ENCODE data around the gene EPHB2.
"Not testable (repeated sequence)": the region's sequence is repeated elsewhere in the genome, so short reads cannot be mapped to it uniquely, and the experiment has no call there.

EPHB2 gene

GRCh38 chr1:22843441-22844183 lies 133.0 kb downstream of the EPHB2 start:
- DNase-seq = not testable (repeated sequence)

- no peak for DNase-seq
These were observed 134.0 kb downstream of the EPHB2 start for GRCh38 chr1:22844621-22845020.

- no peak for DNase-seq
These were observed 134.8 kb downstream of the EPHB2 start for GRCh38 chr1:22845398-22845935.

GRCh38 chr1:22846458-22846857 lies 135.8 kb downstream of the EPHB2 start:
- no peak for DNase-seq

DNA sequence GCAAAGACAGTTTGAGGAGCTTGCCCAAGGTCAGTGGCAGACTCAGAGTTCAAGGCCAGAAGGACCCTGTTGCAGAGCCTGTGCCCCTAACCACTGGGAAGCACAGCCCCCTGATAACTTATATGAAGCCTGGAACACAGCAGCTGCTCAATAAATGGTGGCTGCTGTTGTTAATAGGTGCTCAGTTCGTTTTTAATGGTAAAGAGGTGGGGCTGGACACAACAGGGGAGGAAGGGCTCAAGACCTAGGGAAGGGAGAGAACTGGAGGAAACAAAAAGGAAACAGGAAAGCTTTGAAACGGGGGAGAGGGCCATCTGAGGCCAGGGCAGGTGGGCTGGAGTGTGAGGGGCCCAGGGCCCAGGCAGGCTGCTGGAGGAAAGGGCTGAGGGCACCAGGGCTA lies 136.6 kb downstream of the EPHB2 start:
- DNase-seq = no peak

GRCh38 chr1:22847709-22848108 lies 137.1 kb downstream of the EPHB2 start:
- no peak for DNase-seq

GRCh38 chr1:22848405-22848804 lies 137.8 kb downstream of the EPHB2 start:
- DNase-seq = no peak

DNA sequence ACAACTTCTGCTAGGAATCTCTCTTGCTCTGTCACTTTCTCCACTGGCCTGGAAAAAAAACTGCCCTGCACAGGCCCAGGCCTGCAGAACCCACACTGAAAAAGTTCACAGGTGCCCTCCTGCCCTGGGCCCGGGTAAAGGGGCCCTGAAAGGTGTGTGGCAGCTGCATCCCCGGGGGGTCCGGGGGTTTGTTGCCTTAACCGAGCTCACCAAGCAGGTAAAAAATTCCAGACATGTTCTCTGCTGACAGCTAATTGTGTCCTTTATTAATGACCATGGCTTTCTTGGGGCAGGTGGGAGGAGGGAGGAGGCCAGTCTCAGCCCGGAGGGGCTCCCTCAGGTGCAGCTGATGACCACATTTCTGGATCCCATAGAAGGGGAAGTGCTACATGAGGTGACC lies 139.1 kb downstream of the EPHB2 start:
- no peak for DNase-seq

DNA sequence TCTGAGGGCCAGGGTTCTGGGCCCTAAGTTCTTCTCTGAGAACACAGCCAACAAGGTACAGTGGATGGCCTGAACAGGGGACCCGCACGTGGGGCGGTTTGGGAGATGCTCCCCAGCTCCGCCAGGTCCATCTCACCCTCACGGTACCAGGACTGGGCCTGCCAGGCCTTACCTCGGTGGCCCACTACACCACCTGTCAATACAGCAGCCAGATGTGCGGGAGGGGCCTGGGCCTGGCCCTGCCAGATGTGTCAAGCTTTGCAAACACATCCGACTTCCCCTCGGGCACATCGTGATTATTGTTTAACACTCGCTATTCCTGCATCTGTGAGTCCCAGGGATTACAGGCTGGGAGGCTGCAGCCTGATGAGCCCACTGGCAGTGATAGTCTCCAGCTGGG lies 139.6 kb downstream of the EPHB2 start:
- DNase-seq = no peak

GRCh38 chr1:22850681-22851080 lies 140.0 kb downstream of the EPHB2 start:
- no peak for DNase-seq

DNA sequence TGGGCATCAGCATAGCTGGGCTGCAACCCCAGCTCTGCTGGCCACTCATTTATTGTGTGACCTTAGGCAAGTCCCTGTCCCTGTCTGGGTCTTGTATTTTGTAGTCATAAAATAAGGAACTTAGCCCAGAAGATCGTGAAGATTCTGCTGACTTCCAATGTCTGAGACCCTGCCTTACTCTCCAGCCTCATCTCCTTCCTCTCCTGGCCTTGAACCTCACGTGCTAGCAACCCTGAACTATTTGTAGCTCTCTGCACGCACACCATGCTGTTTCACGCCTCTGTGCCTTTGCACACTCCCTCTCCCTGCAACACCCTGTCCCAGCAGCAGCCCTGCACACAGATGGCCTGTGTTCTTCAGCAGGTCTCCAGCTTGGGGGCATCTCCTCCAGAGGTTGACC lies 140.9 kb downstream of the EPHB2 start:
- no peak for DNase-seq

DNA sequence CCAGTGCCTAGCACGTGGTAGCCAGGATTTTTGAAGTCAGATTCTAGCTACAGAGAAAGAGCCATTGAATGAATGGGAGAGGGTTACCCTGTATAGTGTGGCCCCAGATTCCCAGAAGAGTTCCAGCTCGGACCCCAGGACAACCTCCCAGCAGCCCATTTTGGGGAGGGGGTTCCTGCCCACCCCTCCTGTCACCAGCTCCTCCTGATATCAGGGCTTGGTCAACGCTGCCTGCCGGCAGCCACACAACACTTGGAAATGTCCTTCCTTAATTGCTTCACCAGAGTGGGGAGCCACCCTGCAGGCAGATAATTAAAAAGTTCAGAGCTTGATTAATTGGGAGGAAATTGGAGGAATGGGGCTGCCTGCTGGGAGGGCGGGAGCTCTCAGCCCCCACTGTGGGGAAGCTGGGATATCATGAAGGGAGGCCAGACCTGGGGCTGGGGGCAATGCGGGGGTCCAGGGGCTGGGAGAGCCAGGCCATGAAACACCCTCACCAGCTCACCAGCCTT lies 141.6 kb downstream of the EPHB2 start:
- DNase-seq = no peak

DNA sequence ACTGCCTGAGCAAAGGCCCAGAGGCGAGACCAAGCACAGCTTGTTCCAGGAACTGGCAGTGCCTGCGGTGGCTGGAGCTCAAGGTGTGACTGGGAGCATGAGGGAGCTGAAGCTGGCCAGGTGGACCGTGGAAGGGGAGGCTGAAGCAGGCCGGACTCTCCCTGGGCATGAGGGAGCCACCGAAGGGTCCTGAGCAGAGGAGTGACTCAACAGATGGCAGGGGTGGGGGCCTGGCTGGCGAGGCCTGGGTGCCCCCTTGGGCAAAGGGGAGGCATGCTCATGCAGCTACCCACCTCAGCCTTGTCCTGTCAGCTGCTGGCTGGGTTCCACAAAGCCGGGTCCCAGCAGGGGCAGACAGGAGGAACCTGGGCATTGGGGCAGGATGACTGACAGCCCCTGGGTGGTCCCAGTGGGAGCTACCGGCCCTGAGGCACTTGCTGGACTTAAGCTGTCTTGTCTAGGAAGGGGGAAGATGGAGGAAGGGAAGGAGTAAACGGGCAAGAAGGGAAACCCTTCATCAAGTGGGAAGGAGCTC lies 143.1 kb downstream of the EPHB2 start:
- no peak for DNase-seq

DNA sequence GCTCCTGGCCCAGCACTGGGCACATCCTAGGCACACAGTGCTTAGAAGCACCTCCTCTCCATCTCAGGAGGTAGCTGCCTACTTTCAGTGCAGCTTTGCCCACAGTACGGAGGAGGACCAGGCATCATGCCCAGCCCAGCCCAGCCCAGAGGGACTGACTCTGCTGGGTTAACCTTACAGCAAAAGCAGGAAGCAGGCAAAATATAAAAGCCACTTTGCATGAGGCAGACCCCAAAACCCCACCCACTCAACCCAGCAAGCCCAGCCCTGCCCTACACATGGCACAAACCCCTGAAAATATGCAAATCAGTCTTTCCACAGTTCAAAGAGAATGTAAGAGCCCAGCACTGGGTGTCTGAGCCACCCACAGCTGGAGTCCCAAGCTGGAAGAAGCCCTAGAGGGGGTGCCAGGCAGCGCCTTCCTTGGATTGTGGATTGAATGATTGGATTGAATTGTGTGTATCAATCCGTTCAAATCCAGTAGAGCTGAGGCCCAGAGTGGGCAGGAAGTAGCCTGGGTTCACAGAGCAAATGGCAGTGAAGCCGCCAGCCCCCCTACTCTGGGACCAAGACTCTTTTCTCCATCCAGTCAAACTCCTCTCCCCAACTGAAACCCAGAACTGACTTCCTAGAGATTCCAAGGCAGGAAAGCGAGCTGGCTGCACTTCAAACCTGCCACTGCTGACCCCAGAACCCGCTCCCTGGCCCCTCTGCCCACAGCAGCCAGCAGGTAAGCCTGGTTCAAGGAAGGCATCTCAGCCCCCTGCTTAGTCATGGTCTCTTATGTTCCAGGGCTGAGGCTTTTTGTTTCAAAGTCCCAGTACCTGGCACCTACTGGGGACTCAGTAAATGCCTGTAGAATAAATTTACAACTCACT lies 144.3 kb downstream of the EPHB2 start:
- DNase-seq = no peak

DNA sequence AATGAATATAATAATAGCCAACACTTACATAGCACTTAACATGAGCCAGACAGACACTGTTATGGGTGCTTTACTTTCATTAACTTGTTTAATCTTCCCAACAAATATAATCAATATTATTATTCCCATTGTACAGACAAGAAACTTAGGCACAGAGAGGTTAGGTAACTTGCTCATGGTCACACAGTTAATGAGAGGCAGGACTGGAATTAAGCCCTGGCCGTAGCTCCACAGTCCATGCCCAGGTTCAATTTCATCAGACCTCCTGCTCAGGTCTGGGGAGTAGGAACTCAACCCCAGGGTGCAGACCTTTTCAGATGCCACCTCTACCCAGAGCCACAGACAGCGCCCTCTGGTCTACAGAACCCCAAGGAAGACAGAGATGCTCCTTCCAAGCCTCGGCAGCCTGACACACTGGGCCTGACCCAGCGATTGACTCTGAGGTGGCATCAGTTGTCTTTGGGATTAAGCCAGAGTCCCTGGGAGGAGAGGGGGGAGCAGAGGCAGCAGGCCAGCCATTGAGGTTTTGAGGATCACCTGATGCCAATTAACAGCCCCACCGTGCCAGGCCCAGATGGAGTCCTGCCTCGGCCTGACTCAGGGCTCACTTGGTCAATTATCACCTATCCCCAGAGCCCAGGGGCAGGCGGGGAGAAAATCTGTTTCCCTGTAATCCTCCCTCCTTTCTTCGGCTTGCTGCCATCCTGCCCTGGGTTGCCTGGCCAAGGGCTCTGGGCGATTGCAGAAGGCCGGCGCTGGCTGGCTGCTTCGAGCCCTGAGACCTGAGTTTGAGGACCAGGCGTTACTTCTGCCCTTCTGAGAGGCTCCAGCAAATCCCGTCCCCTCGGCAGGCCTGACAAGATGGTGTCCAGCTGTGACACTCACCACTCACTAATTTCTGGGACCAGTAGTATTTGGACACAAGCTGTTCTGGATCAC lies 145.3 kb downstream of the EPHB2 start:
- DNase-seq = no peak

GRCh38 chr1:22857661-22858060 lies 147.0 kb downstream of the EPHB2 start:
- DNase-seq = no peak

GRCh38 chr1:22860414-22860800 lies 149.8 kb downstream of the EPHB2 start:
- DNase-seq = no peak

GRCh38 chr1:22860883-22861385 lies 150.3 kb downstream of the EPHB2 start:
- DNase-seq = no peak

GRCh38 chr1:22861764-22862440 lies 151.3 kb downstream of the EPHB2 start:
- DNase-seq = no peak

DNA sequence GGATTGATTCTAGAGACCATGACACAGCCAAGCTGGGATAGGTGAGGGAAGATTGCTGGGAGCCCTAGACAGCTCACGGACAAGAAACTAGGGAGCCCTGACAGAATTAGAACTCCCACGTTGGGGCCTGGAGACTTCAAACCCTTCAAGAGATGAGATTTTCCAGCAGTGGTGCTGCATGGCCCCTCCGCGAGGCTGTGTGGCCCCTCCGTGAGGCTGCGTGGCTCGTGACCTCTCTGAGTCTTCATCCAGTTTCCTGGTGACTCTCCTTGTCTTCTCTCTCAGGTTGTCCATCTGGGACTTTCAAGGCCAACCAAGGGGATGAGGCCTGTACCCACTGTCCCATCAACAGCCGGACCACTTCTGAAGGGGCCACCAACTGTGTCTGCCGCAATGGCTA lies 152.1 kb downstream of the EPHB2 start:
- no peak for DNase-seq

DNA sequence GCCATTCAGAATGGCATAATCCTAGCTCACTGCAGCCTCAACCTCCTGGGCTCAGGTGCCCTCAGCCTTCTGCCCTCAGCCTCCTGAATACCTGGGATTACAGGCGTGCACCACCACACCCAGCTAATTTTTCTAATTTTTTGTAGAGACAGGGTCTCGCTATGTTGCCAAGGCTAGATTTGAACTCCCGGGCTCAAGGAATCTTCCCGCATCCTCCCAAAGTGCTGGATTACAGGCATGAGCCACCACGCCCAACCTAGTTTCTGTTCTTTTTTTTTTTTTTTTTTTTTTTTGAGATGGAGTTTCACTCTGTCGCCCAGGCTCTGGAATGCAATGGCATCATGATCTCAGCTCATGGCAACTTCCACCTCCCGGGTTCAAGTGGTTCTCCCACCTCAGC lies 153.1 kb downstream of the EPHB2 start:
- DNase-seq = no peak

GRCh38 chr1:22864886-22865285 lies 154.2 kb downstream of the EPHB2 start:
- no peak for DNase-seq

Measured in NCI-H2029 (cell line).